K562 (cell line): ENCODE measurements around the gene SLK. TPM values are rescaled to one million over a fixed set of nuclear protein-coding genes. Genes with fewer than 3 reads are reported as not detected.
A peak's percentile ranks its signal among the peaks of the same experiment; 100 is the strongest.

Source experiments
- ATAC-seq: fragments of 200-7000 bp; cut with Tn5 transposase; 3 replicates; pipeline ENCODE4 v1.9.1; 2020; ENCODE audit warnings: moderate library complexity
- BruUV-seq: library from RNA; stranded (reverse); fragments of 400-500 nt; replicated peaks from 2 replicates; lab custom pipeline; 2021; lab: Mats Ljungman, UMichigan
- CTCF ChIA-PET: fragments of 300-600 bp; formaldehyde crosslinking; extraction: SDS; loops from one replicate; lab custom pipeline; 2021; ENCODE audit warnings: low intra/inter-chr PET ratio; lab: Yijun Ruan, JAX
- POLR2A ChIA-PET: fragments of 300-600, 350-650 bp; sonication (Branson Sonifier 250); formaldehyde crosslinking; extraction: SDS; loops from one replicate; lab custom pipeline; 2021; ENCODE audit warnings: antibody characterized with exemption, inconsistent platforms; lab: Yijun Ruan, JAX
- DNase-seq, 4 experiments: peaks; one replicate each; pipeline versions ENCODE4 v3.0.0 to v3.0.0-alpha.2; 2011 to 2018; ENCODE audit warnings: low spot score in 3 of 4, mixed read lengths in 3 of 4; ENCODE audit errors: extremely low read depth in 1 of 4
- FAIRE-seq: peaks from 2 replicates; lab custom pipeline; 2011; peaks lifted over from hg19 to GRCh38; lab: Jason Lieb, UNC
- H2AFZ ChIP-seq: 2 replicates; pipeline ENCODE4 v1.6.0; 2011; ENCODE audit warnings: low read depth, low read length, control low read depth, inconsistent platforms
- H3K27ac ChIP-seq: fragments of 200-600 bp; 3 replicates; pipeline ENCODE4 v1.8.0; 2011; ENCODE audit warnings: low read depth, mild to moderate bottlenecking, control low read depth, inconsistent platforms, low read length, moderate library complexity, mixed read lengths; ENCODE audit errors: extremely low read depth
- H3K27me3 ChIP-seq, 2 experiments: fragments of 300-600 bp in 1 of 2; 2 replicates in 1 of 2; 3 replicates in 1 of 2; pipeline versions ENCODE4 v1.6.0 to v1.8.0; 2011; ENCODE audit warnings: inconsistent platforms in 2 of 2, low read length in 2 of 2, mild to moderate bottlenecking in 1 of 2, mixed read lengths in 1 of 2, moderate library complexity in 1 of 2; ENCODE audit not compliant: control insufficient read depth in 2 of 2, insufficient read depth in 2 of 2
- H3K36me3 ChIP-seq: fragments of 300-600 bp; 3 replicates; pipeline ENCODE4 v1.8.0; 2011; ENCODE audit warnings: mild to moderate bottlenecking, low read length, inconsistent platforms; ENCODE audit not compliant: control insufficient read depth, insufficient read depth
- H3K4me1 ChIP-seq, 2 experiments: fragments of 200-600 bp in 1 of 2; replicated peaks in 1 of 2; 2 replicates in 1 of 2; 3 replicates in 1 of 2; pipeline versions ENCODE4 v1.5.1 to v1.8.0; 2011; ENCODE audit warnings: inconsistent platforms in 2 of 2, low read length in 2 of 2, mild to moderate bottlenecking in 1 of 2, mixed read lengths in 1 of 2, moderate library complexity in 1 of 2; ENCODE audit not compliant: control insufficient read depth in 2 of 2, insufficient read depth in 2 of 2
- H3K4me2 ChIP-seq: 2 replicates; pipeline ENCODE4 v1.6.1; 2011; ENCODE audit warnings: low read length, control low read depth, inconsistent platforms, mixed read lengths; ENCODE audit not compliant: insufficient read depth
- H3K4me3 ChIP-seq: fragments of 200-600 bp; sonication (generic), shearing (Covaris generic); 2 replicates; pipeline ENCODE4 v1.5.1; 2016; ENCODE audit warnings: control low read depth, inconsistent platforms
- H3K79me2 ChIP-seq: fragments of 200-600 bp; 3 replicates; pipeline ENCODE4 v1.8.0; 2011; ENCODE audit warnings: low read length, inconsistent platforms; ENCODE audit not compliant: control insufficient read depth, insufficient read depth
- H3K9ac ChIP-seq, 2 experiments: 2 replicates each; pipeline versions ENCODE4 v1.6.0 to v1.6.1; 2011; ENCODE audit warnings: low read depth in 2 of 2, low read length in 2 of 2, control low read depth in 1 of 2, inconsistent platforms in 1 of 2, mild to moderate bottlenecking in 1 of 2, mixed read lengths in 1 of 2; ENCODE audit not compliant: insufficient read depth in 1 of 2
- H3K9me1 ChIP-seq: one replicate; pipeline ENCODE4 v1.6.0; 2011; ENCODE audit warnings: inconsistent platforms, mild to moderate bottlenecking, low read length, moderate library complexity; ENCODE audit not compliant: control insufficient read depth, insufficient read depth
- H3K9me3 ChIP-seq: replicated peaks from 2 replicates; pipeline ENCODE4 v1.5.1; 2011; ENCODE audit warnings: low read depth, low read length, inconsistent platforms; ENCODE audit not compliant: control insufficient read depth, insufficient read depth
- H4K20me1 ChIP-seq: replicated peaks from 2 replicates; pipeline ENCODE4 v1.6.1; 2011; ENCODE audit warnings: low read length, inconsistent platforms, mixed read lengths; ENCODE audit not compliant: control insufficient read depth, insufficient read depth
- EWSR1 ChIP-seq: fragments of 450-650 bp; IDR thresholded peaks from 2 replicates; pipeline ENCODE4 v1.6.1; 2018; ENCODE audit warnings: borderline replicate concordance, mild to moderate bottlenecking, low read depth, moderate library complexity; ENCODE audit not compliant: partially characterized antibody
- HDAC2 ChIP-seq: fragments of 450-650 bp; IDR thresholded peaks from 2 replicates; pipeline ENCODE4 v1.6.1; 2016; ENCODE audit warnings: mild to moderate bottlenecking
- JUNB ChIP-seq: fragments of 450-650 bp; formaldehyde crosslinking; conservative IDR thresholded peaks from 2 replicates; pipeline ENCODE4 v1.4.0; 2020; ENCODE audit warnings: mild to moderate bottlenecking
- MBD2 ChIP-seq: sonication (generic); IDR thresholded peaks from 2 replicates; pipeline ENCODE4 v1.6.1; 2016; ENCODE audit warnings: low read depth, borderline replicate concordance
- MYNN ChIP-seq, 2 experiments: sonication (generic); formaldehyde crosslinking in 1 of 2; IDR thresholded peaks; 2 replicates each; pipeline versions ENCODE4 v1.5.0 to v1.6.1; 2016 to 2020; ENCODE audit warnings: antibody characterized with exemption in 1 of 2, missing genetic modification reagents in 1 of 2
- RFX5 ChIP-seq: IDR thresholded peaks from 2 replicates; pipeline ENCODE4 v1.6.1; 2011; ENCODE audit warnings: low read depth, mild to moderate bottlenecking, improper control_type of control experiment, low read length
- TEAD4 ChIP-seq, 2 experiments: sonication (generic) in 1 of 2; formaldehyde crosslinking in 1 of 2; IDR thresholded peaks; 2 replicates each; pipeline versions ENCODE4 v1.6.1 to v1.8.0; 2012 to 2022; ENCODE audit warnings: borderline replicate concordance in 1 of 2, inconsistent platforms in 1 of 2, low read length in 1 of 2, mild to moderate bottlenecking in 1 of 2, missing genetic modification reagents in 1 of 2
- ZKSCAN8 ChIP-seq: fragments of 200-800 bp; sonication (Bioruptor generic); IDR thresholded peaks from 2 replicates; pipeline ENCODE4 v1.6.1; 2016; ENCODE audit warnings: missing genetic modification characterization, missing compliant biosample characterization
- WGBS: fragments of 100-300 bp; shearing (Covaris generic); methylation state at CpG from one replicate; pipeline ENCODE4 v1.1.6; 2016; ENCODE audit warnings: low coverage, mixed read lengths; ENCODE audit not compliant: insufficient coverage; ENCODE audit errors: missing lambda C conversion rate; 5-methylcytosine and 5-hydroxymethylcytosine counted together
- in situ Hi-C: fragments of 300-500 bp; cut with MboI; formaldehyde crosslinking; loops from 4 replicates; pipeline ENCODE4 v1.15.0; 2018; ENCODE audit warnings: inconsistent platforms, mixed read lengths
- intact Hi-C: fragments of 100-400 bp; cut with micrococcal nuclease; formaldehyde crosslinking; loops from 2 replicates; pipeline ENCODE4 v1.14.2; 2022
- polyA plus RNA-seq, 8 experiments: library from polyadenylated mRNA; depleted of rRNA in 4 of 8; stranded (reverse) in 5 of 8; unstranded in 3 of 8; fragments of >200 nt; fragmentation: Nextera tagmentation in 2 of 8; fragmentation: Illumina TruSeq in 1 of 8; extraction: Ambion mirVana in 2 of 8; extraction: Trizol in 1 of 8; gene quantifications; 2 replicates each; pipeline versions ENCODE4 v1.2.1 to v1.2.3, GENCODE V29; 2011 to 2014; ENCODE audit warnings: inconsistent platforms in 1 of 8, missing spikeins in 1 of 8
- total RNA-seq, 7 experiments: library from RNA; depleted of rRNA in 6 of 7; stranded (reverse); fragments of >200 nt in 6 of 7; fragmentation: Illumina TruSeq in 2 of 7; extraction: Trizol in 2 of 7; gene quantifications; 2 replicates each; pipeline versions ENCODE4 v1.2.1 to v1.2.3, GENCODE V29; 2011 to 2021; ENCODE audit warnings: low replicate concordance in 1 of 7
- TF ChIP-seq, protein P1 (sequence below): fragments of 250-450 bp; sonication (Bioruptor Pico); IDR thresholded peaks from 2 replicates; pipeline ENCODE4 v1.5.0; 2021
- TF ChIP-seq, protein P2 (sequence below): sonication (generic); formaldehyde crosslinking; IDR thresholded peaks from 2 replicates; pipeline ENCODE4 v1.8.1; 2023; ENCODE audit warnings: mild to moderate bottlenecking, missing genetic modification reagents, moderate library complexity

The SLK gene
- total and polyA plus RNA-seq, 9 of the 15 experiments (the other 6 are each of a cell fraction or from before 2014, with no cell fraction given) = 8.2 to 40.0 (median 23.4) TPM

DNA sequence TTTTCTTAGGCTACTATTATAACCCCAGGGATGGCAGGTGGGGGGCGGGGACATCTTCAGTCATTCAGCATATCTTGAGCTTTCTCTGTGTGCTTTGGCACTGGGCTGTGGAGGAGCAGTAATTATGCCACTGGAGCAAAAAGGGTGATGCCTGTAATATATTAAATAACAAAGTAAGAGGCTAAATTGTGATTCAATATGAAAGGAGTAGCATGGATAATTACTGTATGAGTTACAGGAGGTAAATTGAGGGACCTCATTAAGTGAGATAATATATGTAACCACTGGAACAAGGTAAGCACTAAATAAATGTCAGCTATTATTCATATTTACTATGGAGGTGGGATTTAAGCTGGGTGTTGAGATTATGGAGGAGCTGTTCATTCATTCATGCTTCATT, 45.7 kb upstream of the SLK start:
- WGBS = 70% methylated on average over 1 of the region's 1 CpG
- Histone ChIP-seq H3K4me3 (no peak overlapping the region), H4K20me1 (0 out of 2 replicates have a peak, but pooled peaks cover 3% of the 10 kb centered on the region), H3K4me1 (peaks cover 6 to 9% of the 10 kb centered on the region in 2 experiments), H3K27ac (no peak overlapping the region), H3K36me3 (no peaks in the 10 kb centered on the region), H3K9me1 (no peaks in the 10 kb centered on the region), H3K4me2 (peak overlapping the region; percentile 43; the same call in 1 of the 2 replicates), H3K79me2 (peaks cover 16% of the 10 kb centered on the region), H3K9me3 (no peaks in the 10 kb centered on the region), H3K27me3 (no peaks in the 10 kb centered on the region), H2AFZ (peak overlapping the region; percentile 94), H3K9ac (no peak overlapping the region; a peak in 1 of 4 replicates)
- in situ Hi-C loops = no loop called here
- ChIA-PET POLR2A (interaction anchor here (0.5 to 1.0 kb wide), 4 partner anchors 10 to 432 kb away, joined by 3 to 4 read pairs (median 3); partner anchors contain the start of gene CFAP58), CTCF (no interaction called here)
- ATAC-seq (no peak), FAIRE-seq (no peak), DNase-seq (no peak)
- TF ChIP-seq EWSR1 (no peak), RFX5 (no peak), HDAC2 (no peak), MYNN (IDR thresholded peaks at IDR 0.05) (no peak), MYNN (CRISPR knock-in tag; IDR thresholded peaks at IDR 0.05) (no peak), TEAD4 (IDR thresholded peaks at IDR 0.05; ENCODE audit: low read length) (no peak), TEAD4 (CRISPR knock-in tag; IDR thresholded peaks at IDR 0.05; ENCODE audit: borderline replicate concordance) (no peak), JUNB (CRISPR knock-in tag) (no peak), MBD2 (no peak), ZKSCAN8 (CRISPR knock-in tag) (no peak)
- TF ChIP-seq, protein P1, sequence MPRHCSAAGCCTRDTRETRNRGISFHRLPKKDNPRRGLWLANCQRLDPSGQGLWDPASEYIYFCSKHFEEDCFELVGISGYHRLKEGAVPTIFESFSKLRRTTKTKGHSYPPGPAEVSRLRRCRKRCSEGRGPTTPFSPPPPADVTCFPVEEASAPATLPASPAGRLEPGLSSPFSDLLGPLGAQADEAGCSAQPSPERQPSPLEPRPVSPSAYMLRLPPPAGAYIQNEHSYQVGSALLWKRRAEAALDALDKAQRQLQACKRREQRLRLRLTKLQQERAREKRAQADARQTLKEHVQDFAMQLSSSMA (CRISPR knock-in tag) = no peak
- TF ChIP-seq, protein P2, sequence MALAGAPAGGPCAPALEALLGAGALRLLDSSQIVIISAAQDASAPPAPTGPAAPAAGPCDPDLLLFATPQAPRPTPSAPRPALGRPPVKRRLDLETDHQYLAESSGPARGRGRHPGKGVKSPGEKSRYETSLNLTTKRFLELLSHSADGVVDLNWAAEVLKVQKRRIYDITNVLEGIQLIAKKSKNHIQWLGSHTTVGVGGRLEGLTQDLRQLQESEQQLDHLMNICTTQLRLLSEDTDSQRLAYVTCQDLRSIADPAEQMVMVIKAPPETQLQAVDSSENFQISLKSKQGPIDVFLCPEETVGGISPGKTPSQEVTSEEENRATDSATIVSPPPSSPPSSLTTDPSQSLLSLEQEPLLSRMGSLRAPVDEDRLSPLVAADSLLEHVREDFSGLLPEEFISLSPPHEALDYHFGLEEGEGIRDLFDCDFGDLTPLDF = no peak
- BruUV-seq = no TSS peak
- intact Hi-C loops = no loop called here
